ENCODE results near the gene KMT2E. TPM values are rescaled to one million over a fixed set of nuclear protein-coding genes. Genes with fewer than 3 reads are reported as not detected.

Gene KMT2E
- polyA plus RNA-seq, 4 donors: 11.1 to 52.4 (median 16.2) TPM

GRCh38 chr7:105131890-105132289 is 117.9 kb downstream of the KMT2E start:
- peaks cover 4 to 38% (median 10%) of the 10 kb centered on the region in 3 donors for H3K36me3 ChIP-seq (ENCODE audit: control insufficient read depth in 3 of 3, insufficient read depth in 2 of 3, low read depth in 1 of 3, low read length in 3 of 3)
- H3K4me3 ChIP-seq (ENCODE audit: low read depth in 1 of 3, low read length in 3 of 3): no peak overlapping the region
- 85 to 87% (median 86%) methylated on average over 7 of the region's 7 CpGs for WGBS, 3 donors

GRCh38 chr7:105132335-105132734 is 118.3 kb downstream of the KMT2E start:
- DNase-seq: no peak
- Histone ChIP-seq H3K27ac (ENCODE audit: low read depth in 1 of 3, low read length in 2 of 3) (no peak overlapping the region), H3K36me3 (ENCODE audit: control insufficient read depth in 3 of 3, insufficient read depth in 2 of 3, low read depth in 1 of 3, low read length in 3 of 3) (peaks cover 4 to 35% (median 10%) of the 10 kb centered on the region in 3 donors), H3K9me3 (ENCODE audit: control insufficient read depth in 2 of 2, insufficient read depth in 1 of 2, low read depth in 1 of 2, low read length in 1 of 2) (no peaks in the 10 kb centered on the region), H3K4me3 (ENCODE audit: low read depth in 1 of 3, low read length in 3 of 3) (no peak overlapping the region), H3K4me1 (ENCODE audit: control insufficient read depth in 3 of 3, insufficient read depth in 2 of 3, low read depth in 1 of 3, low read length in 2 of 3) (no peaks in the 10 kb centered on the region), H3K27me3 (ENCODE audit: control insufficient read depth in 3 of 3, insufficient read depth in 3 of 3, low read length in 3 of 3) (no peaks in the 10 kb centered on the region)
- 92 to 98% (median 93%) methylated on average over 5 of the region's 5 CpGs for WGBS, 3 donors
- FAIRE-seq: no peak

More at GRCh38 chr7:105131890-105132289, 117.9 kb downstream of the KMT2E start:
- no peak overlapping the region for H3K27ac ChIP-seq (ENCODE audit: low read depth in 1 of 3, low read length in 2 of 3)
- FAIRE-seq: no peak
- no peak for DNase-seq
- no peaks in the 10 kb centered on the region for H3K27me3 ChIP-seq (ENCODE audit: control insufficient read depth in 3 of 3, insufficient read depth in 3 of 3, low read length in 3 of 3)
- H3K9me3 ChIP-seq (ENCODE audit: control insufficient read depth in 2 of 2, insufficient read depth in 1 of 2, low read depth in 1 of 2, low read length in 1 of 2): no peaks in the 10 kb centered on the region
- no peaks in the 10 kb centered on the region for H3K4me1 ChIP-seq (ENCODE audit: control insufficient read depth in 3 of 3, insufficient read depth in 2 of 3, low read depth in 1 of 3, low read length in 2 of 3)

- Histone ChIP-seq H3K4me3 (ENCODE audit: low read depth in 1 of 3, low read length in 3 of 3) (no peak overlapping the region), H3K27me3 (ENCODE audit: control insufficient read depth in 3 of 3, insufficient read depth in 3 of 3, low read length in 3 of 3) (no peaks in the 10 kb centered on the region), H3K36me3 (ENCODE audit: control insufficient read depth in 3 of 3, insufficient read depth in 2 of 3, low read depth in 1 of 3, low read length in 3 of 3) (peaks cover 4 to 35% (median 10%) of the 10 kb centered on the region in 3 donors), H3K9me3 (ENCODE audit: control insufficient read depth in 2 of 2, insufficient read depth in 1 of 2, low read depth in 1 of 2, low read length in 1 of 2) (no peaks in the 10 kb centered on the region), H3K27ac (ENCODE audit: low read depth in 1 of 3, low read length in 2 of 3) (no peak overlapping the region), H3K4me1 (ENCODE audit: control insufficient read depth in 3 of 3, insufficient read depth in 2 of 3, low read depth in 1 of 3, low read length in 2 of 3) (no peaks in the 10 kb centered on the region)
- FAIRE-seq (no peak), DNase-seq (no peak)
- WGBS, 3 donors: 95 to 98% (median 97%) methylated on average over 10 of the region's 10 CpGs
Observed at GRCh38 chr7:105132835-105133234, 118.8 kb downstream of the KMT2E start.

GRCh38 chr7:105133358-105133757 is 119.4 kb downstream of the KMT2E start:
- Histone ChIP-seq H3K27ac (ENCODE audit: low read depth in 1 of 3, low read length in 2 of 3) (no peak overlapping the region), H3K36me3 (ENCODE audit: control insufficient read depth in 3 of 3, insufficient read depth in 2 of 3, low read depth in 1 of 3, low read length in 3 of 3) (peaks cover 4 to 37% (median 10%) of the 10 kb centered on the region in 3 donors), H3K27me3 (ENCODE audit: control insufficient read depth in 3 of 3, insufficient read depth in 3 of 3, low read length in 3 of 3) (no peaks in the 10 kb centered on the region), H3K4me1 (ENCODE audit: control insufficient read depth in 3 of 3, insufficient read depth in 2 of 3, low read depth in 1 of 3, low read length in 2 of 3) (no peaks in the 10 kb centered on the region), H3K9me3 (ENCODE audit: control insufficient read depth in 2 of 2, insufficient read depth in 1 of 2, low read depth in 1 of 2, low read length in 1 of 2) (no peaks in the 10 kb centered on the region), H3K4me3 (ENCODE audit: low read depth in 1 of 3, low read length in 3 of 3) (no peak overlapping the region)
- WGBS, 3 donors: 95 to 96% (median 96%) methylated on average over 7 of the region's 7 CpGs
- DNase-seq (no peak), FAIRE-seq (no peak)

- no peaks in the 10 kb centered on the region for H3K4me1 ChIP-seq (ENCODE audit: control insufficient read depth in 3 of 3, insufficient read depth in 2 of 3, low read depth in 1 of 3, low read length in 2 of 3)
Observed at GRCh38 chr7:105133986-105134655, 120.1 kb downstream of the KMT2E start.

GRCh38 chr7:105136221-105136620 is 122.2 kb downstream of the KMT2E start:
- 77 to 78% (median 78%) methylated on average over 3 of the region's 3 CpGs for WGBS, 3 donors
- Histone ChIP-seq H3K36me3 (ENCODE audit: control insufficient read depth in 3 of 3, insufficient read depth in 2 of 3, low read depth in 1 of 3, low read length in 3 of 3) (peaks cover 6 to 42% (median 8%) of the 10 kb centered on the region in 3 donors), H3K27ac (ENCODE audit: low read depth in 1 of 3, low read length in 2 of 3) (no peak overlapping the region), H3K4me3 (ENCODE audit: low read depth in 1 of 3, low read length in 3 of 3) (no peak overlapping the region), H3K9me3 (ENCODE audit: control insufficient read depth in 2 of 2, insufficient read depth in 1 of 2, low read depth in 1 of 2, low read length in 1 of 2) (no peaks in the 10 kb centered on the region), H3K27me3 (ENCODE audit: control insufficient read depth in 3 of 3, insufficient read depth in 3 of 3, low read length in 3 of 3) (no peaks in the 10 kb centered on the region), H3K4me1 (ENCODE audit: control insufficient read depth in 3 of 3, insufficient read depth in 2 of 3, low read depth in 1 of 3, low read length in 2 of 3) (no peaks in the 10 kb centered on the region)
- FAIRE-seq (no peak), DNase-seq (no peak)

More at GRCh38 chr7:105133986-105134655, 120.1 kb downstream of the KMT2E start:
- Histone ChIP-seq H3K27ac (ENCODE audit: low read depth in 1 of 3, low read length in 2 of 3) (no peak overlapping the region), H3K36me3 (ENCODE audit: control insufficient read depth in 3 of 3, insufficient read depth in 2 of 3, low read depth in 1 of 3, low read length in 3 of 3) (peaks cover 4 to 42% (median 10%) of the 10 kb centered on the region in 3 donors), H3K4me3 (ENCODE audit: low read depth in 1 of 3, low read length in 3 of 3) (no peak overlapping the region), H3K27me3 (ENCODE audit: control insufficient read depth in 3 of 3, insufficient read depth in 3 of 3, low read length in 3 of 3) (no peaks in the 10 kb centered on the region), H3K9me3 (ENCODE audit: control insufficient read depth in 2 of 2, insufficient read depth in 1 of 2, low read depth in 1 of 2, low read length in 1 of 2) (no peaks in the 10 kb centered on the region)
- FAIRE-seq: no peak
- 84 to 91% (median 91%) methylated on average over 9 of the region's 9 CpGs for WGBS, 3 donors
- no peak for DNase-seq

- 90 to 95% (median 93%) methylated on average over 4 of the region's 4 CpGs for WGBS, 3 donors
- H3K9me3 ChIP-seq (ENCODE audit: control insufficient read depth in 2 of 2, insufficient read depth in 1 of 2, low read depth in 1 of 2, low read length in 1 of 2): no peaks in the 10 kb centered on the region
- H3K27ac ChIP-seq (ENCODE audit: low read depth in 1 of 3, low read length in 2 of 3): no peak overlapping the region
- no peaks in the 10 kb centered on the region for H3K27me3 ChIP-seq (ENCODE audit: control insufficient read depth in 3 of 3, insufficient read depth in 3 of 3, low read length in 3 of 3)
- no peaks in the 10 kb centered on the region for H3K4me1 ChIP-seq (ENCODE audit: control insufficient read depth in 3 of 3, insufficient read depth in 2 of 3, low read depth in 1 of 3, low read length in 2 of 3)
- FAIRE-seq (no peak), DNase-seq (no peak)
- peaks cover under 1 to 34% (median 2%) of the 10 kb centered on the region in 3 donors for H3K36me3 ChIP-seq (ENCODE audit: control insufficient read depth in 3 of 3, insufficient read depth in 2 of 3, low read depth in 1 of 3, low read length in 3 of 3)
- no peak overlapping the region for H3K4me3 ChIP-seq (ENCODE audit: low read depth in 1 of 3, low read length in 3 of 3)
Observed at GRCh38 chr7:105137898-105138297, 123.9 kb downstream of the KMT2E start.

- DNase-seq (no peak), FAIRE-seq (no peak)
- Histone ChIP-seq H3K27me3 (ENCODE audit: control insufficient read depth in 3 of 3, insufficient read depth in 3 of 3, low read length in 3 of 3) (no peaks in the 10 kb centered on the region), H3K4me3 (ENCODE audit: low read depth in 1 of 3, low read length in 3 of 3) (no peak overlapping the region), H3K27ac (ENCODE audit: low read depth in 1 of 3, low read length in 2 of 3) (no peak overlapping the region), H3K4me1 (ENCODE audit: control insufficient read depth in 3 of 3, insufficient read depth in 2 of 3, low read depth in 1 of 3, low read length in 2 of 3) (no peaks in the 10 kb centered on the region), H3K9me3 (ENCODE audit: control insufficient read depth in 2 of 2, insufficient read depth in 1 of 2, low read depth in 1 of 2, low read length in 1 of 2) (no peaks in the 10 kb centered on the region), H3K36me3 (ENCODE audit: control insufficient read depth in 3 of 3, insufficient read depth in 2 of 3, low read depth in 1 of 3, low read length in 3 of 3) (peaks cover 0 to 34% (median 2%) of the 10 kb centered on the region in 3 donors)
Observed at GRCh38 chr7:105139381-105139780, 125.4 kb downstream of the KMT2E start.

GRCh38 chr7:105141068-105141467 is 127.1 kb downstream of the KMT2E start:
- 72 to 89% (median 88%) methylated on average over 6 of the region's 6 CpGs for WGBS, 3 donors
- no peak for FAIRE-seq

More at GRCh38 chr7:105141068-105141467, 127.1 kb downstream of the KMT2E start:
- no peak overlapping the region for H3K27ac ChIP-seq (ENCODE audit: low read depth in 1 of 3, low read length in 2 of 3)
- no peaks in the 10 kb centered on the region for H3K4me1 ChIP-seq (ENCODE audit: control insufficient read depth in 3 of 3, insufficient read depth in 2 of 3, low read depth in 1 of 3, low read length in 2 of 3)
- peaks cover 0 to 28% (median 2%) of the 10 kb centered on the region in 3 donors for H3K36me3 ChIP-seq (ENCODE audit: control insufficient read depth in 3 of 3, insufficient read depth in 2 of 3, low read depth in 1 of 3, low read length in 3 of 3)
- no peaks in the 10 kb centered on the region for H3K27me3 ChIP-seq (ENCODE audit: control insufficient read depth in 3 of 3, insufficient read depth in 3 of 3, low read length in 3 of 3)
- DNase-seq: peak in 1 of 2 donors; percentile 23
- no peaks in the 10 kb centered on the region for H3K9me3 ChIP-seq (ENCODE audit: control insufficient read depth in 2 of 2, insufficient read depth in 1 of 2, low read depth in 1 of 2, low read length in 1 of 2)
- no peak overlapping the region for H3K4me3 ChIP-seq (ENCODE audit: low read depth in 1 of 3, low read length in 3 of 3)
